Activated CD8-positive, alpha-beta memory T cell treated with anti-CD3 and anti-CD28 coated beads, Interleukin-2, amount 50 U/mL, for 1 hour (primary cell): Measurements from ENCODE around the gene CNTNAP2.

Experiments
- DNase-seq: peaks from one replicate; pipeline ENCODE4 v3.0.0-alpha.2; 2020; ENCODE audit errors: extremely low read depth

The CNTNAP2 gene

GRCh38 chr7:148148456-148148855, 2031.9 kb downstream of the CNTNAP2 start:
- no peak for DNase-seq

GRCh38 chr7:148149730-148150129, 2033.1 kb downstream of the CNTNAP2 start:
- DNase-seq: no peak

GRCh38 chr7:148151778-148152177, 2035.2 kb downstream of the CNTNAP2 start:
- no peak for DNase-seq

GRCh38 chr7:148153616-148154284, 2037.1 kb downstream of the CNTNAP2 start:
- no peak for DNase-seq

GRCh38 chr7:148155000-148155399, 2038.4 kb downstream of the CNTNAP2 start:
- no peak for DNase-seq

- no peak for DNase-seq
Measured at GRCh38 chr7:148155826-148156225, 2039.2 kb downstream of the CNTNAP2 start.

- DNase-seq: no peak
Measured at GRCh38 chr7:148156233-148156632, 2039.6 kb downstream of the CNTNAP2 start.

- DNase-seq: no peak
Measured at GRCh38 chr7:148159331-148159730, 2042.7 kb downstream of the CNTNAP2 start.

GRCh38 chr7:148161776-148162175, 2045.2 kb downstream of the CNTNAP2 start:
- no peak for DNase-seq

- no peak for DNase-seq
Measured at GRCh38 chr7:148162808-148163207, 2046.2 kb downstream of the CNTNAP2 start.

- no peak for DNase-seq
Measured at GRCh38 chr7:148163246-148163645, 2046.6 kb downstream of the CNTNAP2 start.

- DNase-seq: no peak
Measured at GRCh38 chr7:148172920-148173319, 2056.3 kb downstream of the CNTNAP2 start.

- no peak for DNase-seq
Measured at GRCh38 chr7:148173369-148173768, 2056.8 kb downstream of the CNTNAP2 start.

GRCh38 chr7:148174376-148174775, 2057.8 kb downstream of the CNTNAP2 start:
- no peak for DNase-seq

GRCh38 chr7:148175512-148175911, 2058.9 kb downstream of the CNTNAP2 start:
- no peak for DNase-seq

GRCh38 chr7:148177972-148178371, 2061.4 kb downstream of the CNTNAP2 start:
- DNase-seq: no peak

- no peak for DNase-seq
Measured at GRCh38 chr7:148180075-148180474, 2063.5 kb downstream of the CNTNAP2 start.

GRCh38 chr7:148182264-148182663, 2065.7 kb downstream of the CNTNAP2 start:
- no peak for DNase-seq

GRCh38 chr7:148185041-148185440, 2068.4 kb downstream of the CNTNAP2 start:
- no peak for DNase-seq

- no peak for DNase-seq
Measured at GRCh38 chr7:148187471-148187870, 2070.9 kb downstream of the CNTNAP2 start.

GRCh38 chr7:148191391-148192065, 2074.9 kb downstream of the CNTNAP2 start:
- DNase-seq: no peak

GRCh38 chr7:148192491-148192890, 2075.9 kb downstream of the CNTNAP2 start:
- no peak for DNase-seq

- DNase-seq: no peak
Measured at GRCh38 chr7:148201992-148202391, 2085.4 kb downstream of the CNTNAP2 start.
